Memory B cell (primary cell): Measurements from ENCODE around the gene GRK5.
A peak's percentile ranks its signal among the peaks of the same experiment; 100 is the strongest.

Experiments
- ATAC-seq: fragments of 150-1000 bp; cut with Tn5 transposase; 2 replicates; pipeline ENCODE4 v1.10.0; 2021; ENCODE audit warnings: low read depth, mild to moderate bottlenecking, moderate library complexity
- DNase-seq, 2 donors: peaks; one replicate each; pipeline ENCODE4 v3.0.0; 2022; ENCODE audit warnings: low spot score in 2 of 2
- H3K27ac Mint-ChIP-seq: one replicate; pipeline ENCODE4 v1.8.0; 2022; ENCODE audit warnings: mild to moderate bottlenecking, moderate library complexity, mixed read lengths
- H3K27me3 Mint-ChIP-seq: one replicate; pipeline ENCODE4 v1.8.0; 2022; ENCODE audit warnings: mixed read lengths
- H3K36me3 Mint-ChIP-seq: one replicate; pipeline ENCODE4 v1.8.0; 2022; ENCODE audit warnings: mild to moderate bottlenecking, mixed read lengths
- H3K4me1 Mint-ChIP-seq: one replicate; pipeline ENCODE4 v1.8.0; 2022; ENCODE audit warnings: mixed read lengths
- H3K4me3 Mint-ChIP-seq: one replicate; pipeline ENCODE4 v1.8.0; 2022; ENCODE audit warnings: mild to moderate bottlenecking, moderate library complexity, mixed read lengths
- H3K9me3 Mint-ChIP-seq: one replicate; pipeline ENCODE4 v1.8.0; 2022; ENCODE audit warnings: mixed read lengths

Gene GRK5

DNA sequence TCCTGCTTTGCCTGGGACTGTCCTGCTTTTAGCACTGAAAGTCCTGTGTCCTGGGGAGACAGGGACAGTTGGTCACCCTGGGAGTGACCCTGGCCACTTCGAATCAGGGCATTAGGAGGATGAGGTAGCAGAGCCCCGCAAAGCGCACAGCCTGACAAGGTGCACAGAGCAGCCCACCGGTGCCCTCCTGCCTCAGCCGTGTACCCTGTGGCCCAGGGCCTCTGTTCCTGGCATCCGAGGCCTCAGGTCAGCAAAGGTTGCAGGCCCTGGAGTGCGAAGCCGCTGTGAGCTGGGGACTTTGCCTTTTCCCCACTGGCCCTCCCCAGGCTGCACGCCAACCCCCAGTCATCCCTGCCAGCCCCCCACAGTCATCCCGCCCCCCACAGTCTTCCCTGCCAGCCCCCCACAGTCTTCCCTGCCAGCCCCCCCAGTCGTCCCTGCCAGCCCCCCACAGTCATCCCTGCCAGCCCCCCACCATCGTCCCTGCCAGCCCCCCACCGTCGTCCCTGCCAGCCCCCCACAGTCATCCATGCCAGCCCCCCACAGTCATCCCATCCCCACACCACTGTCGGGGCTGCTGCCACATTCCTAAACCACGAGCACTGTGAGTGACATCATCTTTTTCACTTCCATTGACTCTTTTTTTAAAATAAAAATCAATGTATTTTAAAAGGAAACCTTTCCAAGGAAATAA lies 243.4 kb downstream of the GRK5 start:
- ATAC-seq (no peak), DNase-seq (no peak)
- Mint-ChIP-seq H3K4me3 (no peak overlapping the region), H3K27ac (no peak overlapping the region), H3K36me3 (peaks cover 18% of the 10 kb centered on the region), H3K4me1 (peaks cover 22% of the 10 kb centered on the region), H3K27me3 (no peaks in the 10 kb centered on the region), H3K9me3 (no peaks in the 10 kb centered on the region)

DNA sequence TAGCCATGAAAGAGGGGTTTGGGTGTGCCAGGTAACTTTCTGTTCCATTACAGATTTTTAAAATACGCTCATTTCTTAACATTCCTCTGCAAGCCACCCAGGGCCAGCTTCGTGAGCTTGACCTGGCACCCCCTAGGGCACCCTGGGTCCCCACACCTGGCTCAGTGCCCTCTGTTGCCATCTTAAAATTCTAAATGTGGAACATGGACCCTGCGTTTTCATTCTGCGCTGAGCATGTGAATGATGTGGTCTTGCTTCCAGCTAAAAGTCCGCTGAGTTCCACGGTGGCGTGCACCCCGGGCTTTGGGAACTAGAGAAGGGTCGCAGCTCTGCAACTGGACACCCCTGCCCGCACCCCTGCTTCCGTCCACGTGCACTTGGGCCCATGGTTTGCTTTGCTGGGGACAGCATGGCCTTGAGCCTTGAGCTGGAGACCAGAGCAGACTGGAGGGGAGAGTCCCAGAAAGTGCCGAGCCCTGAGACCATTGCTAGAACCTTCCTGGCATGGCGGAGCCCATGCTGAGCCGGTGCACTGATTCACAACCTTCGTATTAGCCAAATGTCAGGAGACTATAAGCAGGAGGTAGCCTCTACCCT lies 244.0 kb downstream of the GRK5 start:
- H3K4me1 Mint-ChIP-seq: peaks cover 21% of the 10 kb centered on the region
- ATAC-seq: no peak
- H3K36me3 Mint-ChIP-seq: peaks cover 18% of the 10 kb centered on the region
- no peak for DNase-seq
- H3K27ac Mint-ChIP-seq: no peak overlapping the region
- no peak overlapping the region for H3K4me3 Mint-ChIP-seq
- no peaks in the 10 kb centered on the region for H3K9me3 Mint-ChIP-seq
- H3K27me3 Mint-ChIP-seq: no peaks in the 10 kb centered on the region

DNA sequence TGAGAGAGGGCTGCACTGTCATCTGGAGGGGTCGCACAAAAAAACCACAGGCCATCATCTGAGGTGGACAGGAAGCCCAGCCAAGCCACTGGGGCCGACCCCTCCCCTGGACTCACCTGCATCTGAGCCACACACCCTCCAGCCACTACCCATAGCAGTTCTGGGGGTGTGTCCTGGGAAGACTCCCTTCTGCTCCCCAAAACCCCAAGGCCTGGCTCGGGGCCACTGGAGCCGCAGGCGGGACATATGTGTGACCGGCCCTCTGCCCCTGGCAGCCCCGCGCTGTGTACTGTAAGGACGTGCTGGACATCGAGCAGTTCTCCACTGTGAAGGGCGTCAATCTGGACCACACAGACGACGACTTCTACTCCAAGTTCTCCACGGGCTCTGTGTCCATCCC lies 245.0 kb downstream of the GRK5 start:
- H3K27me3 Mint-ChIP-seq: no peaks in the 10 kb centered on the region
- H3K4me3 Mint-ChIP-seq: no peak overlapping the region
- peaks cover 13% of the 10 kb centered on the region for H3K36me3 Mint-ChIP-seq
- no peak overlapping the region for H3K27ac Mint-ChIP-seq
- ATAC-seq (no peak), DNase-seq (no peak)
- no peaks in the 10 kb centered on the region for H3K9me3 Mint-ChIP-seq
- peaks cover 19% of the 10 kb centered on the region for H3K4me1 Mint-ChIP-seq

DNA sequence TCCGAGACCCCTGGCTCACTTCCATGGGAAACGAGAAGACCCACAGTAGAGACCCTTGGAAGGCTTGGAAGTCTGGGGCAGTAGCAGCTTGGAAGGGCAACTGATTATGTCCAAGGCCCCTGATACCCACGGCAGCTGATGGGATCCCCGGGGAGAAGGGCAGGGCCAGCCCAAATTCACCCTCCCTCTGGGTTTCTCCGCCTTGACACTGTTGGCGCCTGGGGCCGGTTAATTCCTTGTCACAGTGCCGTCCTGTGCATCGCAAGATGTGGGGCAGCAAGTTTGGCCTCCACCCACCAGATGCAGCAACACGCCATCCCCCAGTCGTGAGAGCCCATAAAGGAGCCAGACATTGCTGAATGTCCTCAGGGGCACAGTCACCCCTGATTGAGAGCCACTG lies 245.9 kb downstream of the GRK5 start:
- H3K36me3 Mint-ChIP-seq: peaks cover 11% of the 10 kb centered on the region
- no peak overlapping the region for H3K27ac Mint-ChIP-seq
- H3K4me3 Mint-ChIP-seq: no peak overlapping the region
- DNase-seq: no peak
- no peaks in the 10 kb centered on the region for H3K9me3 Mint-ChIP-seq
- no peaks in the 10 kb centered on the region for H3K27me3 Mint-ChIP-seq
- peaks cover 17% of the 10 kb centered on the region for H3K4me1 Mint-ChIP-seq
- no peak for ATAC-seq

DNA sequence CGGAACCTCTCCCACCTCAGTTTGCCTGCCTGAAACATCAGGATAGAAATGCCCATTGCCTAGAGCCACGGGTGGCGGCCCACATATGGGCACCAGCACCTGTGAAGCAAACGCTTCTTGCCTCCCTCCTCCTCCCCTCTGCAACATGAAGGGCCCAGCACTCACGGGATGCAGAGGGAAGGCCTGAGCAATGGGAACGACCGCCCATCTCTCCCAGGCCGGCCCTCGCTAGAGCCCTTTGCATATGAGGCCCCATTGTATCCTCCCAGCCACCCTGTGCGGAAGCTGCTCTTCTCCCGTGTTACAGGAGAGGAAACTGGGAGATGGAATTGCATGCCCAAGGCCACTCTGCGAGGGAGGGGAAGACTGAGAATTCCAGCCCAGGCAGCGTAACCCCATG lies 246.9 kb downstream of the GRK5 start:
- H3K36me3 Mint-ChIP-seq: peaks cover 12% of the 10 kb centered on the region
- peaks cover 17% of the 10 kb centered on the region for H3K4me1 Mint-ChIP-seq
- no peaks in the 10 kb centered on the region for H3K27me3 Mint-ChIP-seq
- H3K4me3 Mint-ChIP-seq: no peak overlapping the region
- DNase-seq (no peak), ATAC-seq (no peak)
- H3K9me3 Mint-ChIP-seq: no peaks in the 10 kb centered on the region
- no peak overlapping the region for H3K27ac Mint-ChIP-seq

DNA sequence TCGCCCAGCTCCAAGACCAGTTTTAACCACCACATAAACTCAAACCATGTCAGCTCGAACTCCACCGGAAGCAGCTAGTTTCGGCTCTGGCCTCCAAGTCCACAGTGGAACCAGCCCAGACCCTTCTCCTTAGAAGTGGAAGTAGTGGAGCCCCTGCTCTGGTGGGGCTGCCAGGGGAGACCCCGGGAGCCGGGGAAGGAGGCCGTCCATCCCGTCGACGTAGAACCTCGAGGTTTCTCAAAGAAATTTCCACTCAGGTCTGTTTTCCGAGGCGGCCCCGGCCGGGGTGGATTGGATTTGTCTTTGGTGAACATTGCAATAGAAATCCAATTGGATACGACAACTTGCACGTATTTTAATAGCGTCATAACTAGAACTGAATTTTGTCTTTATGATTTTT lies 247.6 kb downstream of the GRK5 start:
- DNase-seq: no peak
- Mint-ChIP-seq H3K27me3 (no peaks in the 10 kb centered on the region), H3K4me3 (no peak overlapping the region), H3K9me3 (no peaks in the 10 kb centered on the region), H3K4me1 (peaks cover 12% of the 10 kb centered on the region), H3K27ac (no peak overlapping the region), H3K36me3 (peaks cover 11% of the 10 kb centered on the region)
- no peak for ATAC-seq

DNA sequence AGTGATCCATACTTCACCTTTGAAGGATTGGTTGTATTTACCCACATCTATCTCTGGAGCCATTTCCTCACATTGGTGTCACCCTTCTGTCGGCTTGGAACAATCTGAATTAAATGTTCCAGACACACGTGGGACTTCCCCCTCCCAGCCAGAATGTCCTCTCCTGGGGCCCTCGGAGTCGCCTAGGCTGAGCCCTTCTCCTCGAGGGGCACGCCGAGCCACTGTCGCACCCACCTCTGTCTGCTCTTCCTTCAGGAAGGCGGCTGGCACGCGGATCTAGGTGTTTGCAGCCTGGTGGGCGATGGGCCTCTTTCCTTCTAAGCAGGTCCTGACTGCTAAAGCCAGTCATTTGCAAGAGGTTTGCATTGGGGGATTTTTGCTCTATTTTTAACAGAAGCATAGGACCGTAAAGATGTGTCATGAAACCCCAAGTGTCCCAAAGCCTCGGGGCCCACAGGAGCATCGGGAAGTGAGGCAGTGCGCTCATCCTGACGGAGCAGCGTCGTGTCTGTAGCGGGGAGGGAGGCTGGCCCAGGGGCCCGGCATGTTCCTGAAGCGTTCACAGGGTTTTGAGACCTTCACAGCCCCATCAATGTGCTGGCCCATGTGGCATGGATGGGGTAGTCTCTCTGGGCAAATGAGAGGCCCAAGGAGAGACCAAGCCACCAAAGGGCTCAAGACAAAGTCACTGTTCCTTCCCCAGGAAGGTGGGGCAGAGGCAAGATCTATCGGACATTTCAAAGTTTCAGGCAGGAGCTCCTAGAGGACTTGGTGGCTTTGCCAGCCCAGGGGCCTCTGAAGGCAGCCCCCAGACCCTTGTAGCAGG lies 248.5 kb downstream of the GRK5 start:
- Mint-ChIP-seq H3K36me3 (peaks cover 6% of the 10 kb centered on the region), H3K9me3 (no peaks in the 10 kb centered on the region), H3K4me3 (no peak overlapping the region), H3K4me1 (peaks cover 12% of the 10 kb centered on the region), H3K27ac (peak overlapping the region; percentile 67), H3K27me3 (no peaks in the 10 kb centered on the region)
- DNase-seq: no peak
- ATAC-seq: peak; percentile 37

DNA sequence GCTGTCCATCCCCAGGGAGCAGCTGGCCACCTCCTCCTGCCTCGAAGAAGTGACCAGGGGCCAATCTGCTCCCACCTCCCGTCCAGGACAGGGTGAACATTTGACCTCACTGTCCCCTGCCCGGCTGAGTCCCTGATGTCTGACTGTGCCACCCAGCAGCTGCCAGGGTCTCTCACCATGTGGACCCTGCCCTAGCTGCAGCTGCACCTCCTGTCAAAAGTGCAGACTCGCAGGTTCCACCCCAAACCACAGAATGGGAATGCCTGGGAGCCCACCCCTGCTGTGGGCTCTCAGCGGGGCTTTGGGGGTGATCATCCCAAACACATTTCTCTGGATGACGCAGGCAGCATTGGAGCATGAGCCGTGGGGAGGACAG lies 249.1 kb downstream of the GRK5 start:
- H3K27me3 Mint-ChIP-seq: no peaks in the 10 kb centered on the region

DNA sequence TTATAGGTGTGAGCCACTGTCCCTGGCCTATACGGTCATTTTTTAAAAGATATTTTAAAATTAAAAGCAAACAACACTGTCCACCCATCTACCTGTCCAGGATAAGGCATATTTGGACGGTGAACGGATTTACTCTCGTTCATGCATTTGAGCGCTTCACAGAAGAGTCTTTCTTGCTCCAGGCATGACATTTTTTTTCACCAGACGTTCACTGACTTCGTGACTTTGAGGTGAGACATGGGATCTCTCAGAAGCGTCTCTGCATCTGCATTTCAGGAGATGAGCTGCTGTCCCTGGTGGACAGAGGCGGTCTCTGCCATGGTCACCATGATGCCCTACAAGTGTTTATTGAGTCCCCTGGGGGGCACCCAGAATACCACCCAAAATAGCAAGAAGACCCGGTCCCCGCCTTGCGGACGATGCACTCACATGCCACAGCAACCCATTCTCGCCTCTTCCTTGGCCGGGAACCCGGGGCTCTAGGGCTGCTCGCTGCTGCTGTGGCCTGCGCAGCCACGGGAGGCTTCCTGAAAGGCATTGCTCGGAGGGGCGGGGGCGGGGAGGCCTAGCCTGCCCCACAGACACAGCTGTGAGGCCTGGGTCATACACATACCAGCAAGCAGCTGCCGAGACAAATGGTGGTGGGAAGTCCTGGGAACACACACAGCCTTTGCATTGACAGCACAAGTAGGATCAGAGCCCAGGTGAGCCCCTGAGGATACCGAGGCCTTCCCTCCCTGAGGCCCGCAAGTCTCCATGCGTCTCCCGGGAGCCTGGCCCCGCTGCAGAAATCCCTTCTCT lies 250.8 kb downstream of the GRK5 start:
- ATAC-seq (no peak), DNase-seq (no peak)
- Mint-ChIP-seq H3K9me3 (peaks cover 2% of the 10 kb centered on the region), H3K36me3 (peaks cover 6% of the 10 kb centered on the region), H3K4me3 (no peak overlapping the region), H3K4me1 (peaks cover 24% of the 10 kb centered on the region), H3K27me3 (no peaks in the 10 kb centered on the region), H3K27ac (no peak overlapping the region)

More for the DNA sequence above, 249.1 kb downstream of the GRK5 start:
- H3K36me3 Mint-ChIP-seq: peaks cover 6% of the 10 kb centered on the region
- H3K4me1 Mint-ChIP-seq: peaks cover 15% of the 10 kb centered on the region
- ATAC-seq: no peak
- no peak overlapping the region for H3K27ac Mint-ChIP-seq
- H3K9me3 Mint-ChIP-seq: no peaks in the 10 kb centered on the region
- DNase-seq: no peak
- H3K4me3 Mint-ChIP-seq: no peak overlapping the region

DNA sequence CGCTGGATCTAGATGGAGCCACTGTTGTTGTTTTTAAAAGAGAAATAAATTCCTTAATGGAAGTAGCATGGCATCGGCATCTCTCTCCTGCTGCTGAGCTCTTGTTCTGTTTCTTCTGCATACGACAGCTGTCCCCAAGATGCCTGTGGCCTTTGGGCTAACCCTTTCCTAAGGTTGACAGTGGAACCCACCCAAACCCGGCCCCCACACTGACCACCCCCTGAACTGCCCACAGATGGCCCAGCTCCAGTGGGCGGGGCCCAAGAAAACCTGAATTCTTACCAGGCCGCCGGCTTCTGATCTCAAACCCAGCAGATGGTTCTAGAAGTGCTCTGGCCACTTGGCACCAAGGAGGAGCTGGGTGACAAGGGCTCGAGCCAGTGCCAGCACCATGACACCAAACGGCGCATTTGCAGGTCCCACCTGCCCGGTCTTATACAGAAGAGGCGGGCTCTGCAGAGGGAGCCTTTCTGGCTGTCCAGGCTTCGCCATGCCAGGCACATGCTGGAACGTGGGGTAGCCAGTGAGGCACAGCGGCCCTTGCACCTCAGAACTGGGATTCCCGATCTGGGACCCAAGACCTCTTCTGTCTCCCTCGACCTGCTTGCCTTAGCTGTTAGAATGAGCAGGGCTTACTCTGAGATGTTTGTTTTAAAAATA lies 252.4 kb downstream of the GRK5 start:
- DNase-seq: no peak
- Mint-ChIP-seq H3K36me3 (peaks cover 6% of the 10 kb centered on the region), H3K27ac (no peak overlapping the region), H3K4me3 (no peak overlapping the region), H3K27me3 (peaks cover under 1% of the 10 kb centered on the region), H3K4me1 (peaks cover 21% of the 10 kb centered on the region), H3K9me3 (peaks cover 2% of the 10 kb centered on the region)
- no peak for ATAC-seq

DNA sequence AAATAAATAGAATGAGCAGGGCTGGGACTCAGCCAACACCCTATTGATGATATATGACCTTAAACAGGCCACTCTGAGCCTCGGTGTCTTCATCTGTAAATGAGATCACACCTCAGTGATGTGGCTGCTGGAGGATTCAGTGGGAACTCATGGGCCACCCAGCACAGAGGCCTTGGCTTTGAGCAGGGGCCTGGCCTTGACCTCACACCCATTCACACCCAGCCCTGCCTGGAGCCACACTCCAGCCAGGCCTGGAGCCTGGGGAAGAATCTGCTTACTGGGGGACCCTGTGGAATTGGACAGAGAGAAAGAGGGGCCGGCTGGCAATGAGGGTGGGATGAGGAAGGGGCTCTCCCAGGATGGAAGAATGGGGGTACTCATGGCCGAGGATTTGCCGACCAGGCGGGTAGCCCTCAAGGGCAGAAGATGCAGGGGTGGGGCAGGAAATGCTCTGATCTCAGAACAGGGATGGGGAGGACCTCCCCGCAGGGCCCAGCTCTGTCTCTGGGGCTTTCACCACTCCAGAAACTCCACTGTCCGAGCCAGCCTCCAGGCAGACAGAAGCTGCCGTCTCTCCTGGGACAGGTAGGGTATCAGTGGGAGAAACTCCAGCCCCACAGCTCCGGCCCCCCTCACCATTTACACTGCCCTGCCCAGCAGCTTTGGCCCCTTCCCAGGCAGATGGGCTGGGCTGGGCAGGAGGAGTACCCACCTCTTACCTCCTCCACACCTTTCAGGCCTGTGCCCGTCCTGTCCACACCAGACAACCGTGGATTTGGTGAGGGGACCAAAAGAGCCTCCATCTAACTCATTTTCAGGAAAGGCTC lies 253.2 kb downstream of the GRK5 start:
- H3K4me3 Mint-ChIP-seq: no peak overlapping the region
- H3K27me3 Mint-ChIP-seq: peaks cover 6% of the 10 kb centered on the region
- H3K27ac Mint-ChIP-seq: no peak overlapping the region
- H3K36me3 Mint-ChIP-seq: peaks cover 6% of the 10 kb centered on the region
- peaks cover 26% of the 10 kb centered on the region for H3K4me1 Mint-ChIP-seq
- DNase-seq (no peak), ATAC-seq (no peak)
- peaks cover 2% of the 10 kb centered on the region for H3K9me3 Mint-ChIP-seq

DNA sequence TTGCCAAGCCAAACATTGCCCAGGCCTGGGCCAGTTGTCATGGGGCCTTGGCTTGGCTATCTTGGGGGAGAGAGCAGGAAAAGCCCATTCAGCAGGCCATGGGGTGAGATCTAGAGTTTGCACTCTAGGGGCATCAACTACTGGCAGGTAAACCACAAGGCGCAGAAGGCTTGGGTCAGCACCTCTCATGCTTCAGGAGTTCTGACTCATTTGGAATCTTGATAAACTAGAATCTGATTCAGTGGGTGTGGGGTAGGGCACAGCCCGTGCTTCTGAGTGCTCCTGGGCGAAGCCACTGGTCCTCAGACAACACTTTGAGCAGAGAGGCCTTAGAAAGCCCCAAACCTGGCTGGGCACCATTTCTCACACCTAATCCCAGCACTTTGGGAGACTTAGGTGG lies 254.0 kb downstream of the GRK5 start:
- H3K27me3 Mint-ChIP-seq: peaks cover 6% of the 10 kb centered on the region
- H3K4me3 Mint-ChIP-seq: no peak overlapping the region
- H3K27ac Mint-ChIP-seq: no peak overlapping the region
- peaks cover 21% of the 10 kb centered on the region for H3K4me1 Mint-ChIP-seq
- H3K9me3 Mint-ChIP-seq: peaks cover 2% of the 10 kb centered on the region
- DNase-seq (no peak), ATAC-seq (no peak)
- peaks cover 6% of the 10 kb centered on the region for H3K36me3 Mint-ChIP-seq

DNA sequence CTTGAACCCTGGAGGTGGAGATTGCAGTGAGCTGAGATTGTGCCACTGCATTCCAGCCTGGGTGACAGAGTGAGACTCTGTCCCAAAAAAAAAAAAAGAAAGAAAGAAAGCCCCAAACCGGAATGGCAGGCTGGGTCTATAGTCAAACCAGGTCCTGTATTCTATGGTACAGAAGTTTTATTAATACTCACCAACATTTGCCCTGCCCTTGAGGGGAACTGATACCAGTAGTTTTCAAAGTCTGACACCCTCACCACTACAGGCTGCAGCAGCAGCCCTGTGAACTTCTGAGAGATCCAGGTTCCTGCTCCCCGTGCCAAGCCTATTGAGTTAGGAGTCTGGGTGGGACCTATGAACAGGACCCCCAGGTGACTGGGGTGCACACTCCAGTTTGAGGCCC lies 254.6 kb downstream of the GRK5 start:
- Mint-ChIP-seq H3K9me3 (peaks cover 2% of the 10 kb centered on the region), H3K4me3 (no peak overlapping the region), H3K4me1 (peaks cover 24% of the 10 kb centered on the region), H3K36me3 (peaks cover 6% of the 10 kb centered on the region), H3K27ac (no peak overlapping the region), H3K27me3 (peaks cover 6% of the 10 kb centered on the region)
- DNase-seq: no peak
- ATAC-seq: peak; percentile 78
